ENCODE results near the gene ONECUT3.

Gene ONECUT3

GRCh38 chr19:1815605-1816529, 62.6 kb downstream of the ONECUT3 start:
- no peak overlapping the region for H2BK120ac ChIP-seq (ENCODE audit: insufficient read depth, low read length, poor library complexity)
- no peak overlapping the region for H4K8ac ChIP-seq (ENCODE audit: low read depth, low read length)
- H3K9ac ChIP-seq (ENCODE audit: low read length), result no peak overlapping the region
- no CpG with 5 or more reads among the region's 61 CpGs for WGBS (ENCODE audit: extremely low coverage, insufficient coverage, insufficient read length)
- no peak overlapping the region for H3K27ac ChIP-seq (ENCODE audit: low read depth, low read length)
- H3K18ac ChIP-seq (ENCODE audit: low read length), result no peak overlapping the region
- H2AK5ac ChIP-seq (ENCODE audit: low read length), result no peak overlapping the region
- DNase-seq, result no peak
- no peak overlapping the region for H4K12ac ChIP-seq (ENCODE audit: low read depth, low read length)
- H2AFZ ChIP-seq (ENCODE audit: insufficient read depth, low read length, poor library complexity), result no peak overlapping the region
- no peak overlapping the region for H3K4ac ChIP-seq (ENCODE audit: low read depth, low read length)
- H3K79me1 ChIP-seq (ENCODE audit: low read length), result no peaks in the 10 kb centered on the region
- no peaks in the 10 kb centered on the region for H3K27me3 ChIP-seq (ENCODE audit: insufficient read depth, low read length)
- H3K79me2 ChIP-seq (ENCODE audit: control insufficient read depth, insufficient read depth, low read length, poor library complexity), result no peaks in the 10 kb centered on the region
- no peak overlapping the region for H3K14ac ChIP-seq (ENCODE audit: low read length)
- no peak overlapping the region for H4K91ac ChIP-seq (ENCODE audit: low read depth, low read length)
- no peak overlapping the region for H2BK5ac ChIP-seq (ENCODE audit: low read depth, low read length, poor library complexity)
- H3K36me3 ChIP-seq (ENCODE audit: control insufficient read depth in 1 of 2, insufficient read depth in 2 of 2, low read length in 2 of 2), result peaks cover 60 to 62% of the 10 kb centered on the region in 2 experiments
- peak overlapping the region; percentile 27 for H3K4me3 ChIP-seq (ENCODE audit: low read depth, low read length)
- H3K4me1 ChIP-seq (ENCODE audit: control insufficient read depth in 1 of 2, insufficient read depth in 2 of 2, low read length in 2 of 2), result peaks cover 0 to 14% of the 10 kb centered on the region in 2 experiments
- H3K4me2 ChIP-seq (ENCODE audit: low read length), result no peak overlapping the region
- H2BK12ac ChIP-seq (ENCODE audit: low read length), result no peak overlapping the region
- no peak overlapping the region for H3K23ac ChIP-seq (ENCODE audit: low read length)
- H3K9me3 ChIP-seq (ENCODE audit: insufficient read depth, low read depth, low read length), result no peaks in the 10 kb centered on the region

DNA sequence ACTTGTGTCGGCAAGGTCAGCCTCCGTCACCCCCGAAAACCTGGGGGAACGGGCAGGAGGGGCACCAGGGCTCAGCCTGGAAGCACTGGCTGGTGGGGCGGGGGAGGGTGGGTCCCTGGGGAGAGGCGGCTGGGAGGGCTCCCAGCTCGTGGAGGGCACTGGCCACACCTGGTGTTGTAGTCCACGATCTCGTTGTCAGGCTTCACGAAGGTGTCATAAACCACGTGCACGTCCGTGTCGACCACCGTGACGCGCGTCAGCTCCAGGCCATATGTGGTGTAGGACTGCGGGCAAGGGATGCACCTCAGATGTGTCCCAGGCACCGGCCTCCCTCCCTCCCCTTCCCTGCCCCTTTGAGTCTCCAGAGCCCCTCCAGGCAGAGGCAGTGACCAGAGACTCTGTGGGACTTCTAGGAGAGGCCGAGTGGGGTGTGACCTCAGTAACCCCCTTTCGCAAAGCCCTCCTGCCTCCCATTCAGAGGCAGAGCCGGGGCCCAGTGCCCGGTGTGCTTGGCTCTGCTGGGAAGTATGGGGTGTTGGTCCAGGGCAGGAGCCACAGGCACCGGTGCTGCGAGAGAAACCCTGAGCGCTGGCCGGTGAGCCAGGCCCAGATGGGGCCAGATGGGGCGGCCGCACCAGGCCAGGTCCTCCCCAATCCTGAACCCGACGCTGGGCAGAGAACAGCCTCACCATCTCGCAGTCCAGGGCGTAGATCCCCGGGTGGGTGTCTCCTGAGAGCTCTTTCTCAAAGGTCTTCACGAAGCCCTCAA, 63.4 kb downstream of the ONECUT3 start:
- Histone ChIP-seq H3K9me3 (ENCODE audit: insufficient read depth, low read depth, low read length) (no peaks in the 10 kb centered on the region), H3K9ac (ENCODE audit: low read length) (no peak overlapping the region), H3K4me1 (ENCODE audit: control insufficient read depth in 1 of 2, insufficient read depth in 2 of 2, low read length in 2 of 2) (peaks cover 0 to 13% of the 10 kb centered on the region in 2 experiments), H4K91ac (ENCODE audit: low read depth, low read length) (no peak overlapping the region), H3K4me2 (ENCODE audit: low read length) (no peak overlapping the region), H3K14ac (ENCODE audit: low read length) (no peak overlapping the region), H2AFZ (ENCODE audit: insufficient read depth, low read length, poor library complexity) (no peak overlapping the region), H3K79me1 (ENCODE audit: low read length) (no peaks in the 10 kb centered on the region), H3K18ac (ENCODE audit: low read length) (no peak overlapping the region), H3K4me3 (ENCODE audit: low read depth, low read length) (no peak overlapping the region), H4K12ac (ENCODE audit: low read depth, low read length) (no peak overlapping the region), H3K4ac (ENCODE audit: low read depth, low read length) (no peak overlapping the region), H4K8ac (ENCODE audit: low read depth, low read length) (no peak overlapping the region), H3K27me3 (ENCODE audit: insufficient read depth, low read length) (no peaks in the 10 kb centered on the region), H2AK5ac (ENCODE audit: low read length) (no peak overlapping the region), H3K23ac (ENCODE audit: low read length) (no peak overlapping the region), H3K79me2 (ENCODE audit: control insufficient read depth, insufficient read depth, low read length, poor library complexity) (no peaks in the 10 kb centered on the region), H2BK5ac (ENCODE audit: low read depth, low read length, poor library complexity) (no peak overlapping the region), H3K36me3 (ENCODE audit: control insufficient read depth in 1 of 2, insufficient read depth in 2 of 2, low read length in 2 of 2) (peaks cover 67 to 68% of the 10 kb centered on the region in 2 experiments), H2BK120ac (ENCODE audit: insufficient read depth, low read length, poor library complexity) (no peak overlapping the region), H3K27ac (ENCODE audit: low read depth, low read length) (no peak overlapping the region), H2BK12ac (ENCODE audit: low read length) (no peak overlapping the region)
- no peak for DNase-seq
- no CpG with 5 or more reads among the region's 36 CpGs for WGBS (ENCODE audit: extremely low coverage, insufficient coverage, insufficient read length)

- no peak overlapping the region for H4K8ac ChIP-seq (ENCODE audit: low read depth, low read length)
- H2BK12ac ChIP-seq (ENCODE audit: low read length), result no peak overlapping the region
- peaks cover 0 to 7% of the 10 kb centered on the region in 2 experiments for H3K4me1 ChIP-seq (ENCODE audit: control insufficient read depth in 1 of 2, insufficient read depth in 2 of 2, low read length in 2 of 2)
- H2BK120ac ChIP-seq (ENCODE audit: insufficient read depth, low read length, poor library complexity), result no peak overlapping the region
- no peaks in the 10 kb centered on the region for H3K9me3 ChIP-seq (ENCODE audit: insufficient read depth, low read depth, low read length)
- H3K79me2 ChIP-seq (ENCODE audit: control insufficient read depth, insufficient read depth, low read length, poor library complexity), result no peaks in the 10 kb centered on the region
- H3K27ac ChIP-seq (ENCODE audit: low read depth, low read length), result no peak overlapping the region
- H2BK5ac ChIP-seq (ENCODE audit: low read depth, low read length, poor library complexity), result no peak overlapping the region
- no peaks in the 10 kb centered on the region for H3K27me3 ChIP-seq (ENCODE audit: insufficient read depth, low read length)
- no peak overlapping the region for H3K9ac ChIP-seq (ENCODE audit: low read length)
- H3K4ac ChIP-seq (ENCODE audit: low read depth, low read length), result no peak overlapping the region
- no peak overlapping the region for H3K14ac ChIP-seq (ENCODE audit: low read length)
- WGBS (ENCODE audit: extremely low coverage, insufficient coverage, insufficient read length), result no CpG with 5 or more reads among the region's 25 CpGs
- no peaks in the 10 kb centered on the region for H3K79me1 ChIP-seq (ENCODE audit: low read length)
- no peak overlapping the region for H3K18ac ChIP-seq (ENCODE audit: low read length)
- H2AFZ ChIP-seq (ENCODE audit: insufficient read depth, low read length, poor library complexity), result no peak overlapping the region
- no peak for DNase-seq
- peaks cover 76 to 78% of the 10 kb centered on the region in 2 experiments for H3K36me3 ChIP-seq (ENCODE audit: control insufficient read depth in 1 of 2, insufficient read depth in 2 of 2, low read length in 2 of 2)
- H3K4me2 ChIP-seq (ENCODE audit: low read length), result no peak overlapping the region
- no peak overlapping the region for H3K4me3 ChIP-seq (ENCODE audit: low read depth, low read length)
- no peak overlapping the region for H4K91ac ChIP-seq (ENCODE audit: low read depth, low read length)
- H4K12ac ChIP-seq (ENCODE audit: low read depth, low read length), result no peak overlapping the region
- H3K23ac ChIP-seq (ENCODE audit: low read length), result no peak overlapping the region
- no peak overlapping the region for H2AK5ac ChIP-seq (ENCODE audit: low read length)
Measured at GRCh38 chr19:1817553-1818179, 64.4 kb downstream of the ONECUT3 start.

DNA sequence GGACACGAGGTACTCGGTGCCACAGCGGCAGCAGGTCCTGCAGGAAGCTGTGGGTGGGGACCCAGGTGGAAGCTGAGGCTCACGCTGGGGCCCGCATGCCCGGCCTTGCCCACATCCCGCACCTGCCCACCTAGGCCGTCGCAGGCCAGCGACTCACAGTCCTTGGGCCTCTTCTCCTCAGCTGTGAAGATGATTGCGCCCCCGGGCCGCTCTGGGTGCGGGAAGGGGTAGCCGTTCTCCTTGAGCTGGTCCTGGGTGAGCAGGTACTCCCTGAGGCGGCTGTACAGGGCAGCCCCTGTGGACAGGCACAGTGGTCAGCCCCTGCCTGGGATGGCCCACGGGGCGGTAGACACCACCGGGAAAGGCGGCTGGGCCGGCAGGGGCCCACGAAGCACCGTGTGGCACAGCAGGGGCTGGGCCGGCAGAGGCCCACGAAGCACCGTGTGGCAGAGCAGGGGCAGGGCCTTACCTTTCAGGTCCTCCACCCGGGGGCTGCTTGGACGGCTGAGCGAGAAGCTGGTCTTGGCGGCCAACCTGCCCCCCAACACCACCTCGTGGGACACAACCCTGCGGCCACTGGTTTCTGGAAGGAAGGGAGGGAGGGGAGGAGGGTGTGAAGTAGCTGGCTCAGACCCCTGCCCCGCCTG, 65.4 kb downstream of the ONECUT3 start:
- WGBS (ENCODE audit: extremely low coverage, insufficient coverage, insufficient read length), result no CpG with 5 or more reads among the region's 33 CpGs

More for the DNA sequence above, 65.4 kb downstream of the ONECUT3 start:
- no peak overlapping the region for H2AK5ac ChIP-seq (ENCODE audit: low read length)
- H4K8ac ChIP-seq (ENCODE audit: low read depth, low read length), result no peak overlapping the region
- H4K12ac ChIP-seq (ENCODE audit: low read depth, low read length), result no peak overlapping the region
- no peak overlapping the region for H3K4me2 ChIP-seq (ENCODE audit: low read length)
- no peak overlapping the region for H2AFZ ChIP-seq (ENCODE audit: insufficient read depth, low read length, poor library complexity)
- no peak overlapping the region for H3K27ac ChIP-seq (ENCODE audit: low read depth, low read length)
- no peak overlapping the region for H3K23ac ChIP-seq (ENCODE audit: low read length)
- no peak overlapping the region for H3K18ac ChIP-seq (ENCODE audit: low read length)
- no peaks in the 10 kb centered on the region for H3K9me3 ChIP-seq (ENCODE audit: insufficient read depth, low read depth, low read length)
- no peak overlapping the region for H3K9ac ChIP-seq (ENCODE audit: low read length)
- H4K91ac ChIP-seq (ENCODE audit: low read depth, low read length), result no peak overlapping the region
- no peak overlapping the region for H3K4me3 ChIP-seq (ENCODE audit: low read depth, low read length)
- no peak overlapping the region for H2BK12ac ChIP-seq (ENCODE audit: low read length)
- no peak overlapping the region for H2BK5ac ChIP-seq (ENCODE audit: low read depth, low read length, poor library complexity)
- H3K79me2 ChIP-seq (ENCODE audit: control insufficient read depth, insufficient read depth, low read length, poor library complexity), result no peaks in the 10 kb centered on the region
- peaks cover 86 to 88% of the 10 kb centered on the region in 2 experiments for H3K36me3 ChIP-seq (ENCODE audit: control insufficient read depth in 1 of 2, insufficient read depth in 2 of 2, low read length in 2 of 2)
- H3K27me3 ChIP-seq (ENCODE audit: insufficient read depth, low read length), result no peaks in the 10 kb centered on the region
- H3K14ac ChIP-seq (ENCODE audit: low read length), result no peak overlapping the region
- no peak overlapping the region for H3K4ac ChIP-seq (ENCODE audit: low read depth, low read length)
- no peak overlapping the region for H2BK120ac ChIP-seq (ENCODE audit: insufficient read depth, low read length, poor library complexity)
- DNase-seq, result no peak
- no peaks in the 10 kb centered on the region for H3K4me1 ChIP-seq (ENCODE audit: control insufficient read depth in 1 of 2, insufficient read depth in 2 of 2, low read length in 2 of 2)
- no peaks in the 10 kb centered on the region for H3K79me1 ChIP-seq (ENCODE audit: low read length)

All from trophoblast cell (in vitro differentiated cells and primary cell).